Measurements from ENCODE around the gene TNNC2. TPM values are rescaled to one million over a fixed set of nuclear protein-coding genes. Genes with fewer than 3 reads are reported as not detected.

The TNNC2 gene
- total and polyA plus RNA-seq, 9 donors = 1.5 to 3.7 (median 3.4) TPM; not detected in 1

GRCh38 chr20:45859916-45860315 lies 32.8 kb upstream of the TNNC2 start:
- intact Hi-C loops (cut with DNase I) = no loop called here
- no peak overlapping the region for H3K4me3 ChIP-seq
- H3K36me3 ChIP-seq = no peaks in the 10 kb centered on the region
- H3K27me3 ChIP-seq = no peaks in the 10 kb centered on the region
- H3K9me3 ChIP-seq = no peaks in the 10 kb centered on the region
- H3K4me1 ChIP-seq (ENCODE audit: insufficient read depth) = peaks cover 8% of the 10 kb centered on the region
- 82 to 88% (median 86%) methylated on average over 5 of the region's 5 CpGs for whole genome bisulfite sequencing, 3 donors
- TF ChIP-seq POLR2A (IDR thresholded peaks at IDR 0.05) (no peak), EP300 (IDR thresholded peaks at IDR 0.05) (no peak), CTCF (IDR thresholded peaks at IDR 0.05) (no peak)
- no peak overlapping the region for H3K27ac ChIP-seq
- peak in 1 of 5 donors; percentile 3 for DNase-seq

DNA sequence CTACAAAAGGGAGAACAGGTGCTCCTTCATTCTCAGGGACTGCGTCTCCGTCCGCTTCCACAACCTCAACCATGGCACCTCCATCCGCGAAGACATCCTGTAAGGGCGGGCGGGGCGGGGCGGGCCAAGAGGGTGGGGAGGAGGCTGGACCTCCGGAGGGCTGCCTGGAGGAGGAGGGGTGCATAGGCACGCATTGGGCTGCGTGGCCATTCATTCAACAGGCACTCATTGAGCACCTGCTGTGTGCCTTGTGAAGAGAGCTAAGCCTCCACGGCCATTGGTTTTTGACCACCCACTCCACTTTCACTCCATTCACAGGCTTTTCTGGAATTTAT lies 30.7 kb upstream of the TNNC2 start:
- no peaks in the 10 kb centered on the region for H3K9me3 ChIP-seq
- DNase-seq = no peak
- H3K27me3 ChIP-seq = no peaks in the 10 kb centered on the region
- TF ChIP-seq POLR2A (IDR thresholded peaks at IDR 0.05) (no peak), EP300 (IDR thresholded peaks at IDR 0.05) (no peak), CTCF (IDR thresholded peaks at IDR 0.05) (no peak)
- H3K36me3 ChIP-seq = no peaks in the 10 kb centered on the region
- H3K4me3 ChIP-seq = peak overlapping the region; percentile 71
- intact Hi-C loops (cut with DNase I) = no loop called here
- 5 to 6% (median 6%) methylated on average over 11 to 13 of the region's 13 CpGs for WGBS, 3 donors
- no peak overlapping the region for H3K27ac ChIP-seq
- H3K4me1 ChIP-seq (ENCODE audit: insufficient read depth) = peaks cover 8% of the 10 kb centered on the region

- H3K4me1 ChIP-seq (ENCODE audit: insufficient read depth) = peaks cover 8% of the 10 kb centered on the region
- peak; percentile 89 to 98 (median 95) for DNase-seq
- TF ChIP-seq EP300 (IDR thresholded peaks at IDR 0.05) (no peak), POLR2A (IDR thresholded peaks at IDR 0.05) (no peak), CTCF (IDR thresholded peaks at IDR 0.05) (no peak)
- H3K36me3 ChIP-seq = no peaks in the 10 kb centered on the region
- no peaks in the 10 kb centered on the region for H3K27me3 ChIP-seq
- peak within 1 kb of the TSS; percentile 71 for H3K4me3 ChIP-seq
- WGBS, 3 donors = 0 to 1% (median 0%) methylated on average over 24 to 36 of the region's 36 CpGs
- peak within 1 kb of the TSS in 1 of 2 donors; percentile 61 for H3K27ac ChIP-seq
- intact Hi-C loops (cut with DNase I) = no loop called here
- H3K9me3 ChIP-seq = no peaks in the 10 kb centered on the region
Observed at GRCh38 chr20:45857114-45857881, 30.2 kb upstream of the TNNC2 start, which contains the start of the genes ACOT8 and ZSWIM3. ACOT8 (minus strand) TSS chr20:45857392; CDS start chr20:45857315, 77 bp downstream. ZSWIM3 (plus strand) TSS chr20:45857614; CDS start chr20:45857826, 212 bp downstream.

GRCh38 chr20:45853484-45853883 lies 26.4 kb upstream of the TNNC2 start:
- Histone ChIP-seq H3K4me1 (ENCODE audit: insufficient read depth) (peaks cover 10% of the 10 kb centered on the region), H3K27ac (no peak overlapping the region), H3K9me3 (no peaks in the 10 kb centered on the region), H3K27me3 (no peaks in the 10 kb centered on the region), H3K4me3 (no peak overlapping the region), H3K36me3 (no peaks in the 10 kb centered on the region)
- no peak for DNase-seq
- intact Hi-C loops (cut with DNase I) = no loop called here
- 78 to 84% (median 80%) methylated on average over 2 of the region's 2 CpGs for WGBS, 3 donors
- TF ChIP-seq POLR2A (IDR thresholded peaks at IDR 0.05) (no peak), CTCF (IDR thresholded peaks at IDR 0.05) (no peak), EP300 (IDR thresholded peaks at IDR 0.05) (no peak)
